ENCODE data around the gene NUP210L.

NUP210L gene

DNA sequence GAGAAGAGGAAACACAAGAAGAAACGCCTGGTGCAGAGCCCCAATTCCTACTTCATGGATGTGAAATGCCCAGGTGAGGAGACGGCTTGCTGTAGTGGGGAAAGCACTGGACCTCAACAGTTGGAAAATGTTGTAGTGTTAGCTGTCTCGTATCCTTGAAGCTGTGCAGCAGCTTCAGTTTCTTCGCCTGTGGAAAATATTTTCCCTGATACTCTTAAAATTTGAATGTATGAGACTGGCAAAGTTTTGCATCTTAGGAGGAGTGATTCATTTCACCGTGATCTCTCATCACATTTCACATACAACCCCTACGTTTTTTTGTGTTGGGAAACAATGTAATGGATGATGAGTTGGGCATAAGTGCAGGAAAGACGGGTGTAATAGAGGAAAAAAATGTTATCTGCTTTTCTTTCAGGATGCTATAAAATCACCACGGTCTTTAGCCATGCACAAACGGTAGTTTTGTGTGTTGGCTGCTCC is 163.7 kb downstream of the NUP210L start:
- TF ChIP-seq, protein P1, sequence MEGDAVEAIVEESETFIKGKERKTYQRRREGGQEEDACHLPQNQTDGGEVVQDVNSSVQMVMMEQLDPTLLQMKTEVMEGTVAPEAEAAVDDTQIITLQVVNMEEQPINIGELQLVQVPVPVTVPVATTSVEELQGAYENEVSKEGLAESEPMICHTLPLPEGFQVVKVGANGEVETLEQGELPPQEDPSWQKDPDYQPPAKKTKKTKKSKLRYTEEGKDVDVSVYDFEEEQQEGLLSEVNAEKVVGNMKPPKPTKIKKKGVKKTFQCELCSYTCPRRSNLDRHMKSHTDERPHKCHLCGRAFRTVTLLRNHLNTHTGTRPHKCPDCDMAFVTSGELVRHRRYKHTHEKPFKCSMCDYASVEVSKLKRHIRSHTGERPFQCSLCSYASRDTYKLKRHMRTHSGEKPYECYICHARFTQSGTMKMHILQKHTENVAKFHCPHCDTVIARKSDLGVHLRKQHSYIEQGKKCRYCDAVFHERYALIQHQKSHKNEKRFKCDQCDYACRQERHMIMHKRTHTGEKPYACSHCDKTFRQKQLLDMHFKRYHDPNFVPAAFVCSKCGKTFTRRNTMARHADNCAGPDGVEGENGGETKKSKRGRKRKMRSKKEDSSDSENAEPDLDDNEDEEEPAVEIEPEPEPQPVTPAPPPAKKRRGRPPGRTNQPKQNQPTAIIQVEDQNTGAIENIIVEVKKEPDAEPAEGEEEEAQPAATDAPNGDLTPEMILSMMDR (IDR thresholded peaks at IDR 0.05) = no peak

DNA sequence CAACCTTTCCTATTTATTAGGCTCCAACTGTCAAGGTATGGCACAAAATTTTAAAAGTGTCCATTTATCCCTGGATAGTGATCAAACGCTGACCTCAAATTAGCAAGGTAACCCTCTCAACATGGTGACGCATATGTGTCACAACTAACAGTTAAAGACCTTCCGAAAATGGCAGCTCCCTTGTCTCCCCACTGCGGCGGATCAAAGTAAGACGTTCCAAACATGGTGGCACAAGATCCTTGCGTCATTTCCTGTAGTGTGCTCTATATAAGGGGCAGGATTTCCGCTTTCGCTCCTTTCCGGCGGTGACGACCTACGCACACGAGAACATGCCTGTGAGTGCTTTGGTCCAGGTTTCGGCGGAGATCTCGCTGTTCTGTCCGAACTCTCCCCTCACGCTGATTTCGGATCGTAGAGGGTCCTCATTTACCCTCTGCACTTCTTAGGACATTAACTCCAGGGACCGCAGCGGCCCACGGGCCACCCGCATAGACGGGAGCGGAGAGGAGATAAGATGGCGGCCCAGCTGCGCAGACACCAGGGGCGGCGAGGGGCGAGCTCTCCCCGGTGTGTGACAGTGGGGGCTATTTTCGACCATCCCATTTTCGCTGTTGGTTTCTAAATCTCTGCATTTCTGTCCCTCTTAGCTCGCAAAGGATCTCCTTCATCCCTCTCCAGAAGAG is 164.3 kb downstream of the NUP210L start, which contains the start of gene RPS27:
RPS27 (plus strand) TSS at position 295 of the 683 bp plus-strand sequence; CDS start at position 330, 35 bp downstream.
- TF ChIP-seq, protein P1 (IDR thresholded peaks at IDR 0.05) = no peak

DNA sequence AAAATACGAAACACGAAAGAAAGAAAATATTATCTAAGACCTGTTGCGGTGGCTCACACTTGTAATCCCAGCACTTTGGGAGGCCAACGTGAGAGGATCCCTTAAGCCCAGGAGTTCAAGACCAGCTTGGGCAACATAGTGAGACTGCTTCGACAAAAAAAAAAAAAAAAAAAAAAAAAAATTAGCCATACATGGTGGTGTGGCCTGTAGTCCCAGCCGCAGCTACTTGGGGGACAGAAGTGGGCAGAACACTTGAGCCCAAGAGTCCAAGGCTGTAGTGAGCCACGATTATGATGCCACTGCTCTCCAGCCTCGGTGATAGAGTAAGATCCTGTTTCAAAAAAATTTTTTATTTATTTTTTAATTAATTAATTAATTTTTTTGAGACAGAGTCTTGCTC is 167.3 kb downstream of the NUP210L start:
- TF ChIP-seq, protein P1 (IDR thresholded peaks at IDR 0.05) = no peak

DNA sequence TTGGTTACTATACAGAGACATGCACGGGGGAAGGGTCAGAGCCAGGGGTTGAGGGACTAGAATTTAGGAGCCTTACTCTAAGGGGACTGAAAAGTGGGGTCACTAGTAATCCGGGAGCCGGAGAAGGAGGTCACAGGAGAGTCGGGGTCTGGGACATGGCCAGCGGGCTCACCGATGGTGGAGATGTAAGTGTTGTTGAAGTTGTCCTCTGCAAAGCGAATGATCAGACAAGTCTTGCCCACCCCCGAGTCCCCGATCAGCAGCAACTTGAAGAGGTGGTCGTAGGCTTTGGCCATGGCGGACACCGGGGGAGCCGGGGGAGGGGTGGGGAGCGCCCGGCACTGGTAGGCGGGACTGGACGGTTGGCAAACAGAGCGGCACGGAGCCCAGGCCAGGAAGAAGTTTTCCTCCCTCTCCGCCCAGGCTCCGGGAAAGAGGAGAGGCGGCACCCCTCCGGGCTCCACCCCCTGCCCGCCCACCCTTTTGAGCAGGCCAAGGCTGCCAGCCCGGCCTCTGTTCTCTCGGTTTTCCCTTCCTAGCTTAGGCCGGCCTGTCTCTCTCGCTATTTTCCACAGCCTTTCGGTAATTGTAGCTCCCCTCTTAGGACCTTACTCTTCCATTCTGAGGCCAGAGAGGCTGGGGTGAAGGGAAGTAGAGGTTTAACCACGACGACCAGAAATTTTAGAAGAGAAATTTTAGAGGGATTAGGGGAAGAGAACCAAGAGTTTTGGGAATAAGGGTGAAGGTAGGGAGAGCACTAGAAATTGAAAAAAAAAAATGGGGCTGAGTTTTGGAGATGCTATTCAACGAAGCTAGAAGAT is 168.7 kb downstream of the NUP210L start, which contains the start of gene RAB13:
RAB13 (minus strand) TSS at position 399 of the 821 bp plus-strand sequence; CDS start at position 296, 103 bp downstream.
- TF ChIP-seq, protein P1 (IDR thresholded peaks at IDR 0.05) = no peak

DNA sequence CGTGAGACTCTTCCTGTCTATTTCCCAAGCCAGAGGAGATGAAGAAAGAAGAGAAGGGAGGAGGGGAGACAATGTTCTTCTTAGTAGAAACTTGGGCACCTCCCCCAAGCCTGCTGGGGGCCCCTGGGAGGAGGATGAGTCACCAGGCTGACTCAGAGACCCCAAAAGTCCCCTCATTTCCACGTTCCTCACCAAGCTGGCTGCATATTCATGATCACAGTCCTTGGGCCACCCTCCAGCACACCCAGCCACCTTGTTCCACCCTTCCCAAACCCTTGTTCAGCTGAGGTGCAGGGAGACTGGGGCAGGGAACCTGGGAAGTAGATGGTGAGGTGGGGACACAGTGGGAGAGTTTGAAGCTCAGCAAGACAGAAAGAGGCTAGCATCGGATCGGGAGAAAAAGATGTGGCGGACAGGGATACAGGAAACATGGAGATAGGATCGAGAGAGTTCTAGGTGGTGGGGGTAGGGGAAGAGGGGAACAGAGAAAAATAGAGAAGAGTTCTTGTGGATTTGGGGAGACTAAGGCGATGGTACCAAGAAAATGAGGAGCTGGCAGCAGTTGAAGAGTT is 169.4 kb downstream of the NUP210L start:
- TF ChIP-seq, protein P1 (IDR thresholded peaks at IDR 0.05) = no peak

DNA sequence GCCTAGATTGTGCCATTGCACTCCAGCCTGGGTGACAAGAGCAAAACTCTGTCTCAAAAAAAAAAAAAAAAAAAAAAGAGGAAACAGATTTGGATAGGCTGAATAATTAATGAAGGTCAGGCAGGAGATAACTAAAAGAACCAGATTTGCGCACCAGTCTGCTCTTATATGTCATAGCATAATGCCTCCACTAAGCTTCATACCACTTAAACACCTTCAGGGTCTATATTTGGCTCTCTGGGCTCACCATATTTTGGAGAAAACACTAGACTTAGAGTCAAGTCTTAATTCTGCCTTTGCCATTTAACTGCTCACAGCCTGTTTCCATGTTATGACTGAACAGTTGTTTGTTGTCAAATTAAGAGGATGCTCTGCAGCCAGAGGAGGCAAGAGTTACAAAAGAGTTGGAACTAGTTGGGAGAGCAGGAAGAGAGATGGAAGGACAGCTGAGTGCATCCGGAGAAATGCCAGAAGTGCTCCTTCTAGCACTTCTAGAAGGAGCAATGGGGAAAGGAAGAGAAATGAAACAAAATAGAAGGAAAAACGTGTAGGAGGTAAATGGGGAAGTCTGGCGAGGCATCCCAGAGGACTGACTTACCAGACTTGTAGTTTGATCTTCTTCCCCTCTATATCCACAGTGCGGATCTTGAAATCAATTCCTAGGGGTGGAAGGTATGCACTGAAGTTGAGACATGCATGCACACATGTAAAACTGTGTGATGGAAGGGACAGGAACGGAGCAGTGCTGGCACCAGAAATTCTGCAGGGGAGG is 170.6 kb downstream of the NUP210L start:
- TF ChIP-seq, protein P1 (IDR thresholded peaks at IDR 0.05) = no peak

Data from LNCAP (cell line).